Panc1 (cell line): ENCODE measurements around the gene EPHB1. TPM values are rescaled to one million over a fixed set of nuclear protein-coding genes. Genes with fewer than 3 reads are reported as not detected.

Experiments
- ATAC-seq: fragments of 200-7000 bp; cut with Tn5 transposase; 2 replicates; pipeline ENCODE4 v1.9.1; 2020; ENCODE audit warnings: mild to moderate bottlenecking, moderate library complexity
- BruUV-seq: library from RNA; stranded (reverse); fragments of 400-500 nt; replicated peaks from 2 replicates; lab custom pipeline; 2021; lab: Mats Ljungman, UMichigan
- CTCF ChIA-PET: fragments of 300-600 bp; sonication (Branson Sonifier 250); formaldehyde crosslinking; loops from one replicate; lab custom pipeline; 2022; ENCODE audit warnings: antibody characterized with exemption; lab: Charles Lee
- POLR2A ChIA-PET: fragments of 300-600 bp; sonication (Branson Sonifier 250); formaldehyde crosslinking; loops from one replicate; lab custom pipeline; 2022; ENCODE audit warnings: antibody characterized with exemption; lab: Charles Lee
- DNase-seq: peaks from one replicate; pipeline ENCODE4 v3.0.0-alpha.2; 2010; ENCODE audit warnings: low read depth, low spot score
- H3K27ac ChIP-seq: 2 replicates; pipeline ENCODE4 v1.5.1; 2011; ENCODE audit warnings: mild to moderate bottlenecking, low read length, inconsistent platforms
- H3K27me3 ChIP-seq: fragments of 200-500 bp; sonication (Bioruptor generic); 2 replicates; pipeline ENCODE4 v1.6.0; 2014; ENCODE audit warnings: low read length, inconsistent platforms; ENCODE audit not compliant: control insufficient read depth, insufficient read depth
- H3K36me3 ChIP-seq: fragments of 200-500 bp; sonication (Bioruptor generic); 2 replicates; pipeline ENCODE4 v1.5.1; 2014; ENCODE audit warnings: inconsistent platforms, mild to moderate bottlenecking, low read length, moderate library complexity; ENCODE audit not compliant: control insufficient read depth, insufficient read depth
- H3K4me1 ChIP-seq: 2 replicates; pipeline ENCODE4 v1.5.1; 2011; ENCODE audit warnings: inconsistent platforms, mild to moderate bottlenecking, low read length, moderate library complexity; ENCODE audit not compliant: control insufficient read depth, insufficient read depth
- H3K4me3 ChIP-seq, 2 experiments: 2 replicates each; pipeline ENCODE4 v1.5.1; 2011 to 2012; ENCODE audit warnings: low read depth in 2 of 2, low read length in 2 of 2, mild to moderate bottlenecking in 2 of 2, inconsistent platforms in 1 of 2, moderate library complexity in 1 of 2
- H3K9me3 ChIP-seq: fragments of 200-500 bp; sonication (Bioruptor generic); 2 replicates; pipeline ENCODE4 v1.5.1; 2014; ENCODE audit warnings: low read depth, mild to moderate bottlenecking, inconsistent platforms, low read length, moderate library complexity; ENCODE audit not compliant: control insufficient read depth, insufficient read depth
- POLR2AphosphoS5 ChIP-seq: IDR thresholded peaks from 2 replicates; pipeline ENCODE4 v1.6.1; 2012; ENCODE audit warnings: mild to moderate bottlenecking, low read depth, low read length, moderate library complexity
- REST ChIP-seq, 2 experiments: IDR thresholded peaks; 2 replicates each; pipeline ENCODE4 v1.6.1; 2011 to 2012; ENCODE audit warnings: low read depth in 2 of 2, control low read depth in 1 of 2, low read length in 1 of 2, mild to moderate bottlenecking in 1 of 2, moderate library complexity in 1 of 2; ENCODE audit not compliant: insufficient read depth in 1 of 2
- SIN3A ChIP-seq: IDR thresholded peaks from 2 replicates; pipeline ENCODE4 v1.6.1; 2012; ENCODE audit warnings: low read depth, mild to moderate bottlenecking, low read length, moderate library complexity, borderline replicate concordance; ENCODE audit not compliant: insufficient read depth
- TCF7L2 ChIP-seq: IDR thresholded peaks from 2 replicates; pipeline ENCODE4 v1.6.1; 2011; ENCODE audit warnings: mild to moderate bottlenecking, low read depth, low read length, inconsistent platforms
- in situ Hi-C: cut with HindIII; loops from 2 replicates; pipeline ENCODE4 v1.10.0; 2016; ENCODE audit warnings: low sequenced_read_pairs, low pct_unique_long_range_greater_than_20kb
- intact Hi-C: fragments of 100-400 bp; cut with micrococcal nuclease; formaldehyde crosslinking; loops from one replicate; pipeline ENCODE4 v1.10.0; 2022; ENCODE audit not compliant: unreplicated experiment
- total RNA-seq: library from RNA; stranded (reverse); gene quantifications from one replicate; pipeline ENCODE4 v1.2.1, GENCODE V29; 2021; ENCODE audit not compliant: unreplicated experiment
- TF ChIP-seq, protein P1 (sequence below): fragments of 450-650 bp; IDR thresholded peaks from 2 replicates; pipeline ENCODE4 v1.5.1; 2017; ENCODE audit warnings: mild to moderate bottlenecking

EPHB1 gene
- total RNA-seq, 1 experiment from 2014 or later: 0.46 TPM

GRCh38 chr3:134751831-134752230 is 43.2 kb upstream of the EPHB1 start:
- Histone ChIP-seq H3K9me3 (no peaks in the 10 kb centered on the region), H3K4me1 (no peaks in the 10 kb centered on the region), H3K27me3 (peaks cover 8% of the 10 kb centered on the region; the same call in 1 of the 2 replicates), H3K27ac (no peak overlapping the region), H3K36me3 (no peaks in the 10 kb centered on the region), H3K4me3 (no peak overlapping the region)
- TF ChIP-seq TCF7L2 (no peak), SIN3A (no peak), REST (IDR thresholded peaks at IDR 0.05; ENCODE audit: insufficient read depth in 1 of 2, low read depth in 2 of 2, low read length in 1 of 2) (no peak), POLR2AphosphoS5 (no peak)
- TF ChIP-seq, protein P1, sequence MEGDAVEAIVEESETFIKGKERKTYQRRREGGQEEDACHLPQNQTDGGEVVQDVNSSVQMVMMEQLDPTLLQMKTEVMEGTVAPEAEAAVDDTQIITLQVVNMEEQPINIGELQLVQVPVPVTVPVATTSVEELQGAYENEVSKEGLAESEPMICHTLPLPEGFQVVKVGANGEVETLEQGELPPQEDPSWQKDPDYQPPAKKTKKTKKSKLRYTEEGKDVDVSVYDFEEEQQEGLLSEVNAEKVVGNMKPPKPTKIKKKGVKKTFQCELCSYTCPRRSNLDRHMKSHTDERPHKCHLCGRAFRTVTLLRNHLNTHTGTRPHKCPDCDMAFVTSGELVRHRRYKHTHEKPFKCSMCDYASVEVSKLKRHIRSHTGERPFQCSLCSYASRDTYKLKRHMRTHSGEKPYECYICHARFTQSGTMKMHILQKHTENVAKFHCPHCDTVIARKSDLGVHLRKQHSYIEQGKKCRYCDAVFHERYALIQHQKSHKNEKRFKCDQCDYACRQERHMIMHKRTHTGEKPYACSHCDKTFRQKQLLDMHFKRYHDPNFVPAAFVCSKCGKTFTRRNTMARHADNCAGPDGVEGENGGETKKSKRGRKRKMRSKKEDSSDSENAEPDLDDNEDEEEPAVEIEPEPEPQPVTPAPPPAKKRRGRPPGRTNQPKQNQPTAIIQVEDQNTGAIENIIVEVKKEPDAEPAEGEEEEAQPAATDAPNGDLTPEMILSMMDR: no peak
- BruUV-seq: no TSS peak
- ChIA-PET POLR2A (no interaction called here), CTCF (interaction anchor here (1.1 kb wide), 1 partner anchor 43 kb away, joined by 3 read pairs; the partner anchor contains the start of gene EPHB1)
- ATAC-seq (no peak), DNase-seq (no peak)
- in situ Hi-C loops (no loop called here), intact Hi-C loops (loop anchor here (5.0 kb wide), 1 partner anchor 150 kb away; no protein-coding TSS in a partner anchor)

DNA sequence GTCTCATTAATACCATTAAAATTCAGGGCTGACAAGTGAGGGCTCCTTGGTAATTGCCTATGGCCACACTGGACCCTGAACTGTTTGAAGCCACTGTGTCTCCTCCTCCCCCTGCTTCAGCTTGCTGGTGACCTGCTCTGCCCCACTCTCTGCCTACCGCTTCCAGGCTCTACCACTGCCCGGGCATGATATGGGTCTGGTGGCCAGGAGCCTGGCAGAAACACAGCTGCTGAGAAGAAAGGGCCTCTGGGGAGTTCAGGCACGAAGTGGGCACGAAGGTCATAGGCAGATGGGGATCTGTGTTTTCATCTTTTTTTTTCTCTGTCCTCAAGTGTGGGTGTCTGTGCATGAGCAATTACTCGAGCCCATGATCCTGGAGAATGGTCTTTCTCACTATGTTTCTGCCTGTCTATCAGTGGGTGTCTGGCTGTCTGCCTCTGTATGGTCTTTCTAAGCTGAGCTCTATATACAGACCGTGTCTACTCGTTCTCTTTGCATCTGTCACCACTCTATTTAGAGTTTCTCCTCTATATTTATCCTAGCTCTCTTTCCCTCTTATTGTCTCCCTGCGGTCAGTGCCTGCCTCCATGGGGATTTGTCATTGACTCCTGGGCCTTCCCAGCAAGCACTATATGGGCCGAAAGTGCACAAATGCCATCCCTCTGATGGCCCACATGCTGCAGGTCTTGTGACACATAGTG is 42.1 kb upstream of the EPHB1 start:
- H3K27me3 ChIP-seq: peaks cover 10% of the 10 kb centered on the region; the same call in 1 of the 2 replicates
- in situ Hi-C loops: no loop called here
- no peaks in the 10 kb centered on the region for H3K4me1 ChIP-seq
- H3K9me3 ChIP-seq: no peaks in the 10 kb centered on the region
- no peak overlapping the region for H3K27ac ChIP-seq
- no peak overlapping the region for H3K4me3 ChIP-seq
- DNase-seq: no peak
- POLR2A ChIA-PET: no interaction called here
- CTCF ChIA-PET: interaction anchor here (1.1 kb wide), 1 partner anchor 42 kb away, joined by 3 read pairs; the partner anchor contains the start of gene EPHB1
- no peaks in the 10 kb centered on the region for H3K36me3 ChIP-seq
- intact Hi-C loops: loop anchor here (5.0 kb wide), 1 partner anchor 151 kb away; no protein-coding TSS in a partner anchor
- no TSS peak for BruUV-seq
- ATAC-seq: no peak
- TF ChIP-seq TCF7L2 (no peak), POLR2AphosphoS5 (no peak), SIN3A (no peak), REST (IDR thresholded peaks at IDR 0.05; ENCODE audit: insufficient read depth in 1 of 2, low read depth in 2 of 2, low read length in 1 of 2) (no peak)
- TF ChIP-seq, protein P1: no peak
